K562 (cell line): ENCODE data around the gene ABR. TPM values are rescaled to one million over a fixed set of nuclear protein-coding genes. Genes with fewer than 3 reads are reported as not detected.

Experiments
- AFF4 ChIP-seq: sonication (generic); formaldehyde crosslinking; IDR thresholded peaks from 2 replicates; pipeline ENCODE4 v1.8.0; 2023; ENCODE audit warnings: mild to moderate bottlenecking, missing genetic modification reagents
- BMI1 ChIP-seq: fragments of 150-350 bp; IDR thresholded peaks from 2 replicates; pipeline ENCODE4 v1.6.1; 2014; ENCODE audit warnings: low read length
- CREB3L1 ChIP-seq: fragments of 450-650 bp; IDR thresholded peaks from 2 replicates; pipeline ENCODE4 v1.6.1; 2014; ENCODE audit warnings: low read depth, mild to moderate bottlenecking, moderate library complexity, borderline replicate concordance
- E2F3 ChIP-seq: fragments of 250-450 bp; sonication (Bioruptor Pico); IDR thresholded peaks from 2 replicates; pipeline ENCODE4 v1.4.0; 2020; ENCODE audit warnings: mild to moderate bottlenecking
- YY1 ChIP-seq, 3 experiments: IDR thresholded peaks; 2 replicates each; pipeline ENCODE4 v1.6.1; 2011; ENCODE audit warnings: low read length in 2 of 3, mild to moderate bottlenecking in 2 of 3, moderate library complexity in 2 of 3, borderline replicate concordance in 1 of 3, control low read depth in 1 of 3, low read depth in 1 of 3; ENCODE audit not compliant: insufficient read depth in 3 of 3, insufficient replicate concordance in 2 of 3, control insufficient read depth in 1 of 3, insufficient read length in 1 of 3; ENCODE audit errors: extremely low read depth in 1 of 3
- ZNF717 ChIP-seq: fragments of 250-450 bp; sonication (Bioruptor Pico); IDR thresholded peaks from 2 replicates; pipeline ENCODE4 v1.5.0; 2021
- polyA plus RNA-seq, 8 experiments: library from polyadenylated mRNA; depleted of rRNA in 4 of 8; stranded (reverse) in 5 of 8; unstranded in 3 of 8; fragments of >200 nt; fragmentation: Nextera tagmentation in 2 of 8; fragmentation: Illumina TruSeq in 1 of 8; extraction: Ambion mirVana in 2 of 8; extraction: Trizol in 1 of 8; gene quantifications; 2 replicates each; pipeline versions ENCODE4 v1.2.1 to v1.2.3, GENCODE V29; 2011 to 2014; ENCODE audit warnings: inconsistent platforms in 1 of 8, missing spikeins in 1 of 8
- total RNA-seq, 7 experiments: library from RNA; depleted of rRNA in 6 of 7; stranded (reverse); fragments of >200 nt in 6 of 7; fragmentation: Illumina TruSeq in 2 of 7; extraction: Trizol in 2 of 7; gene quantifications; 2 replicates each; pipeline versions ENCODE4 v1.2.1 to v1.2.3, GENCODE V29; 2011 to 2021; ENCODE audit warnings: low replicate concordance in 1 of 7

ABR gene
- total and polyA plus RNA-seq, 9 of the 15 experiments (the other 6 are each of a cell fraction or from before 2014, with no cell fraction given) = 0.07 to 1.6 (median 0.37) TPM; not detected in 1

- no peak for TF ChIP-seq AFF4 (CRISPR knock-in tag)
- TF ChIP-seq CREB3L1 = no peak
- TF ChIP-seq ZNF717 = no peak
- TF ChIP-seq YY1 (IDR thresholded peaks at IDR 0.05; ENCODE audit: borderline replicate concordance in 1 of 3, control insufficient read depth in 1 of 3, extremely low read depth in 1 of 3, insufficient read depth in 3 of 3, insufficient read length in 1 of 3, insufficient replicate concordance in 2 of 3, low read depth in 1 of 3, low read length in 2 of 3) = no peak
- TF ChIP-seq E2F3 (CRISPR knock-in tag) = no peak
- no peak for TF ChIP-seq BMI1
These were observed 7.8 kb downstream of the ABR start (continued) for GRCh38 chr17:1171953-1172352.
